HG03521 (cell line): ENCODE results near the gene ACTRT2.

Experiments used
- ATAC-seq: cut with Tn5 transposase; IDR thresholded peaks from one replicate; pipeline ENCODE4 v1.9.1; 2021; ENCODE audit warnings: mild to moderate bottlenecking, moderate library complexity; ENCODE audit not compliant: unreplicated experiment

The ACTRT2 gene

GRCh38 chr1:3067301-3067670, 46.0 kb downstream of the ACTRT2 start:
- ATAC-seq: no peak

- ATAC-seq: no peak
These were observed 46.6 kb downstream of the ACTRT2 start for GRCh38 chr1:3067671-3068563.

GRCh38 chr1:3068564-3069431, 47.5 kb downstream of the ACTRT2 start, which contains the start of gene PRDM16:
PRDM16 (plus strand) TSS chr1:3069203; CDS start chr1:3069260, 57 bp downstream.
- ATAC-seq: no peak

DNA sequence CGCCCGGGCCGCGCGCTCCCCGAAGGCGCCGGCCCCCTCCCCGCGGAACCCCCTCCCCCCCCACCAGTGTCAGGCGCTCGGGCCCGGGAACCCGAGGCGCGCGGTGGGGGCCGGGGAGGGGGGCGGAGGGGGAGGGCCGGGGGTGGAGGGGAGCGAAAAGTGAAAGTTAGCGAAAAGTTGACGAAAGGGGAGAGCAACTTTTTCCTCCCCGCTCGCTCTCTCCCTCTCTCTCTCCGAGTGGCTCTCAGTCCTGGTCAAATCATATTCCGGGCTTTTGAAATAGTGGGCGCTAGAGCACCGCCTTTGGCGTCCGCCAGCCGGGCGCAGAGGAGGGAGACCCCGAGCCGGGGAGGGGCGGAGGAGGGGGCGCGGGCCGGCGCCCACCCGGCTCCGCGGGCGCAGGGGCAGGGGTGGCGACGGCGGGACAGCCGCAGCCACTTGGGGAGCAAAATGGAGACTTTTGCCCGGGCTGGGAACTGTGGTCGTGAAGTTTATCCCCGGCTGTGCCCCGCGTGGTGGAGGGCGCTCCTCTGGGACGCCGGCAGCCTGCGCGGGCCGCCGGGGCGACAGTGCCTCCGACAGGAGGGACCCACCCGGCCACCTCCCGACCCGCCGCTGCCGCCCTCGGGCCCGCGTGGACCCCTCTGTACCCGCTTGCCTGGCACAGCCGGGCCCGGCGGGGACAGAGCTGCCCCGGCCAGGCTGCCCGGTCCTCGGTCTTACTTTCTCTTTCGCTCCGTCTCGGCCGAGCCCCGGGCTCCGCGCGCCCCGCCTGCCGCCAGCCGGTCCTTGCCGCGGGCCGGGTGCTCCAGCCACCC, 48.4 kb downstream of the ACTRT2 start:
- ATAC-seq: no peak

GRCh38 chr1:3070309-3070643, 49.0 kb downstream of the ACTRT2 start:
- ATAC-seq: no peak

- ATAC-seq: no peak
These were observed 49.6 kb downstream of the ACTRT2 start for GRCh38 chr1:3070644-3071564.

DNA sequence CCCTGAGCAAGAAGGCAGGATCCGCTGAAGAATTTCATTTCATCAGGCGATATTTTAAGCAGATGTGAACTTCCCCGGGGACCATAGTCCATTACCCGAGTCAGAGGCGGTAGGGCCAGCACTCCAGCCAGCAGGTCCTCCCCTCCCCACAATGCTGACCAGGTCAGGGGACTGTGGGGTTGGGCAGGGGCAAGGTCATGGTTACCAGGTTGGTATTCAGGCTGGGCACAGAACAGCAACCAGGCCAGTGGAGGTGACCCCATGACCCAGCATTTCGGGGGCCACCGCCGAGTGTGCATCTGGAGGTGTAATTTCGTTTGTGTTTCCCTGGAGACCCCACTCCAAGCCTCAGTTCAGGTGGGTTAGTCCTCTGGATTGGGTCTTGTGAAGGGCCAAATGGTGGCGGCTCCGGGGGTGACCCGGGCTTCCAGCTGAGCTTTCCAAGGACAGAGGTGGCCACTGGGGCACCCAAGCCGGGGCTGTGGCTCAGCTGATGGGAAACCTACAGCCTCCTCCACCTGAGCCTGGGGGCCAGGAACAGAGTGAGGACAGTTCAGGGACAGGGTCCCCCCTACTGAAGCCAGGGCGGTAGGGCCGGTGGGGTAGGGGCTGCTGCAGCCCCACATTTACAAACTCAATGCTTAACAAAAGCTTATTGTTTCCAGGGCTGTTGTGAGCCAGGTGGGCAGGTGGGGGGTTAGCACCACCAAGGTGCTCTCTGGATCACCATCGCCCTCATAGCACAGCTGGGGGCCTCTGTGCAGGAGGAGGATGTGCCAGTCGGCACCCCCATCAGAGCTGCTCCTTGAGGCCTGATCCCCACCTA, 50.5 kb downstream of the ACTRT2 start:
- ATAC-seq: no peak
